ENCODE results near the gene CD86.
"Not testable (repeated sequence)": the region's sequence is repeated elsewhere in the genome, so short reads cannot be mapped to it uniquely, and the experiment has no call there.

Gene CD86

DNA sequence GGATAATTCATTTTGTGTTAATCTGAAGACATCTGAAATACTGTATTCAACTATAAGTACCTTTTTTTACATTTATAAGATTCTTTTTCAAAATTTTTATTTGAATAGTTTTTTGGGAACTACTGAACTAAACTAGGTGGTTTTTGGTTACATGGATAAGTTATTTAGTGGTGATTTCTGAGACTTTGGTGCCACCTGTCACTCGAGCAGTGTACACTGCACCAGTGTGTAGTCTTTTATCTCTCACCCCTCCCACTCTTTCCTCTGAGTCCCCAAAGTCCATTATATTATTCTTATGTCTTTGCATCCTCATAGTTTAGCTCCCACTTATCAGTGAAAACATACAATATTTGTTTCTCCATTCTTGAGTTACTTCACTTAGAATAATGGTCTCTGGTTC lies 57.6 kb downstream of the CD86 start:
- no peak overlapping the region for H3K4me3 ChIP-seq
- H3K9ac ChIP-seq (ENCODE audit: insufficient read length), result no peak overlapping the region
- H3K27ac ChIP-seq, result no peak overlapping the region
- no peaks in the 10 kb centered on the region for H3K36me3 ChIP-seq (ENCODE audit: insufficient read depth, low read length)
- DNase-seq (ENCODE audit: low read depth, low spot score), result no peak
- no peaks in the 10 kb centered on the region for H3K9me3 ChIP-seq (ENCODE audit: low read depth, low read length)
- TF ChIP-seq POLR2AphosphoS5 (IDR thresholded peaks at IDR 0.05; ENCODE audit: borderline replicate concordance, low read depth, low read length) (no peak), FOXP2 (optimal IDR thresholded peaks at IDR 0.05; ENCODE audit: control extremely low read depth, extremely low read length, insufficient read depth) (no peak), EZH2 (IDR thresholded peaks at IDR 0.05) (no peak)

DNA sequence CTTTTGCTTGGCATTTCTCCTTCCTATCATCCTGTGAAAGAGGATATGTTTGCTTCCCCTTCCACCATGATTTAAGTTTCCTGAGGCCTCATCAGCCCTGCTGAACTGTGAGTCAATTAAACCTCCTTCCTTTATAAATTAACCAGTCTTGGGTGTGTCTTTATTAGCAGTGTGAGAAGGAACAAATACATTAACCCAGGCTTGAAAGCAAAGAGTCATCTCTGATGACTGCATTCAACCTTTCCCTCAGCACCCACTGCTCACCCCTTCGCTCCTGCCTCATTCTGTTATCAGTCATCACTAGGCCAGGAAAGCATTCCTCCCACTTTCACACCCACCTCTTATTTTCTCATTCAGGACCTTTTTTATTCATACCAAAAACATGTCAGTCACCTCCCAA lies 68.7 kb downstream of the CD86 start:
- no peaks in the 10 kb centered on the region for H3K9me3 ChIP-seq (ENCODE audit: low read depth, low read length)
- DNase-seq (ENCODE audit: low read depth, low spot score), result no peak
- no peak overlapping the region for H3K9ac ChIP-seq (ENCODE audit: insufficient read length)
- TF ChIP-seq POLR2AphosphoS5 (IDR thresholded peaks at IDR 0.05; ENCODE audit: borderline replicate concordance, low read depth, low read length) (no peak), EZH2 (IDR thresholded peaks at IDR 0.05) (no peak), FOXP2 (optimal IDR thresholded peaks at IDR 0.05; ENCODE audit: control extremely low read depth, extremely low read length, insufficient read depth) (no peak)
- no peaks in the 10 kb centered on the region for H3K36me3 ChIP-seq (ENCODE audit: insufficient read depth, low read length)
- no peak overlapping the region for H3K4me3 ChIP-seq
- H3K27ac ChIP-seq, result no peak overlapping the region

DNA sequence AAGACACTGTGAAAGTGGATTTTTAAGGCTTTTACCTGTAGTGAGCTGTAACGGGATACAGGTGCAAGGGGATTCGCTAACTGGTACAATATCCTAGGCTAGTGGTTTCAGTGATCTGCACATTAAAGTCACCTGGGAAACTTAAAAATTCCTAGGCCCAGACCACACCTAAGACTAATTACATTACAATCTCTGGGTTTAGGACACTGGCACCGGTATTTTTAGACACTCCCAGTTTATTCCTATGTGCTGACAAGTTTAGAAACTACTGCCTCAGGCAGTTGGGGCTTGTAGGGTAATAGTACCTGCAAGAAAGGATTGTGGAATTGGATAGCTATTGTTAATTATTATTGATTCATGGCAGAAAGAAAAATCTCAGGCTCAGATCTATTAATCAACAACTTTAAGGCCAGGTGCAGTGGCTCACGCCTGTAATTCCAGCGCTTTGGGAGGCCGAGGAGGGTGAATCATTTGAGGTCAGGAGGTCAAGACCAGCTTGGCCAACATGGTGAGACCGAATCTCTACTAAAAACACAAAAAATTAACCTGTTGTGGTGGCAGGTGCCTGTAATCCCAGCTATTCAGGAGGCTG lies 77.9 kb downstream of the CD86 start:
- DNase-seq (ENCODE audit: low read depth, low spot score), result no peak
- Histone ChIP-seq H3K36me3 (ENCODE audit: insufficient read depth, low read length) (no peaks in the 10 kb centered on the region), H3K9ac (ENCODE audit: insufficient read length) (no peak overlapping the region), H3K9me3 (ENCODE audit: low read depth, low read length) (no peaks in the 10 kb centered on the region), H3K27ac (no peak overlapping the region), H3K4me3 (no peak overlapping the region)
- no peak for TF ChIP-seq EZH2 (IDR thresholded peaks at IDR 0.05)
- TF ChIP-seq POLR2AphosphoS5 (IDR thresholded peaks at IDR 0.05; ENCODE audit: borderline replicate concordance, low read depth, low read length), result no peak
- TF ChIP-seq FOXP2 (optimal IDR thresholded peaks at IDR 0.05; ENCODE audit: control extremely low read depth, extremely low read length, insufficient read depth), result no peak

DNA sequence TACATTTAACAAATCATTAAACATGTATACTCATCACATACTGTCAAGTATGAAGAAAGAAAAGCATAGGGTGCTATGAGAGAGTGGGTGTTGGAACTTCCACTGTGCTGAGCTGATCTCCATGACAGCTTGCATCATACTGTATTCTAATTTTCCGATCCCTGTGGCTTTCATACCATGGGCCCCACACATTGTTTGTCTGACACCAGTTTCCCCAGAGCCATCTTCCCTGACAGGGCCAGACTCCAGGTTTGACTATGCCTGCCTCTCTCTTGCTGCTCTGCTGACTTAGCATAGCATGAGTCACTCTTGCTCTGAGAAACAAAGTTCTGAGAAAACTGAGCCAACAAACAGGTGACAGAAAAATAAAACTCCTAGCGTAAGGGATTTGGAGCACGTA lies 91.3 kb downstream of the CD86 start:
- Histone ChIP-seq H3K36me3 (ENCODE audit: insufficient read depth, low read length) (no peaks in the 10 kb centered on the region), H3K9ac (ENCODE audit: insufficient read length) (no peak overlapping the region), H3K4me3 (no peak overlapping the region), H3K27ac (no peak overlapping the region), H3K9me3 (ENCODE audit: low read depth, low read length) (no peaks in the 10 kb centered on the region)
- TF ChIP-seq FOXP2 (optimal IDR thresholded peaks at IDR 0.05; ENCODE audit: control extremely low read depth, extremely low read length, insufficient read depth) (no peak), EZH2 (IDR thresholded peaks at IDR 0.05) (no peak), POLR2AphosphoS5 (IDR thresholded peaks at IDR 0.05; ENCODE audit: borderline replicate concordance, low read depth, low read length) (no peak)
- no peak for DNase-seq (ENCODE audit: low read depth, low spot score)

DNA sequence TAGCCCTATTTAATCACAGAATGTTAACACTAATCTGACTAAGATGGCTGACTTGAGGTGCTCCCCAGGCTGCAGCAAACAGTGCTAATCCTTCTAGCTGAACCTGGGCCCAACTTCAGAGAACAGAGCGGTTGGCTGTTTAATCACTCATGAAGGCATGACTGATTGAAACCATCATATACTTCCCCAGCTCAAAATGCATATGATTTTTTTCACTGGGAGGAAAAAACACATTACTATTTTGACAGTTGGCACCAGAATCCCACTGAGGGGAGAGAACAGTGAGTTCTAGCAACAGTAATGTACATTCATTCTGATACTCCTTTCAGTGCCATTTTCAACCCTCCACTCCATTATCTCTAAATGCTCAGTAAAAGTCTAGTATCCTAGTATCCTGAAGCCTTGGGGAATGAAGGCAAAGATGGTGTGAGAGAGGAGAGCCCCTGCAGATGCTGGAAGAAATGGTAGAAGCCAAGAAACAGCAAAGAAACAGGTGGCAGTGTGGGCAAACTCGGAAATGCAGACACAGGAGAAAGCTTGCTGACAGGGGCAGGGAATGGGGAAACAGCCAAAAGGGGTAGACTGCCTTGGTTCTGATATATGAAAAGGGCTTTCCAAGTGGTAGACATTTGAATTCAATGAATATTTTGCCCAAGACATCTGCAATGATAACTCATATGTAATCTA lies 93.9 kb downstream of the CD86 start:
- TF ChIP-seq EZH2 (IDR thresholded peaks at IDR 0.05) (no peak), POLR2AphosphoS5 (IDR thresholded peaks at IDR 0.05; ENCODE audit: borderline replicate concordance, low read depth, low read length) (no peak), FOXP2 (optimal IDR thresholded peaks at IDR 0.05; ENCODE audit: control extremely low read depth, extremely low read length, insufficient read depth) (no peak)
- H3K4me3 ChIP-seq, result no peak overlapping the region
- H3K36me3 ChIP-seq (ENCODE audit: insufficient read depth, low read length), result no peaks in the 10 kb centered on the region
- DNase-seq (ENCODE audit: low read depth, low spot score), result no peak
- H3K9me3 ChIP-seq (ENCODE audit: low read depth, low read length), result peaks cover 4% of the 10 kb centered on the region; the same call in 1 of the 2 replicates
- no peak overlapping the region for H3K9ac ChIP-seq (ENCODE audit: insufficient read length)
- no peak overlapping the region for H3K27ac ChIP-seq

DNA sequence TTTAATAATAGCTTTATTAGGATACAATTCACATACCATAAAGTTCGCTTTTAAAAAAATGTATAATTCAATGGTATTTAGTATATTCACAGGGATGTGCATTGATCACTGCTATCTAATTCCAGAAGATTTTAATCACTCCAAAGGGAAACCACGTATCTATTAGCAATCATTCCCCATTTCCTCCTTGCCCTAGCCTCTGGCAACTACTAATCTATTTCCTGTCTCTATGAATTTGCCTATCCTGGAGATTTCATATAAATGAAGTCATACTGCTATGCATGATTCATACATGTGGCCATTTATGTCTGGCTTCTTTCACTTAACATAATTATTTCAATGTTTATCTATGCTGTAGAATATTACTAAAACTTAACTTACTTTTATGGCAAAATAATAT lies 96.3 kb downstream of the CD86 start:
- no peak overlapping the region for H3K27ac ChIP-seq

DNA sequence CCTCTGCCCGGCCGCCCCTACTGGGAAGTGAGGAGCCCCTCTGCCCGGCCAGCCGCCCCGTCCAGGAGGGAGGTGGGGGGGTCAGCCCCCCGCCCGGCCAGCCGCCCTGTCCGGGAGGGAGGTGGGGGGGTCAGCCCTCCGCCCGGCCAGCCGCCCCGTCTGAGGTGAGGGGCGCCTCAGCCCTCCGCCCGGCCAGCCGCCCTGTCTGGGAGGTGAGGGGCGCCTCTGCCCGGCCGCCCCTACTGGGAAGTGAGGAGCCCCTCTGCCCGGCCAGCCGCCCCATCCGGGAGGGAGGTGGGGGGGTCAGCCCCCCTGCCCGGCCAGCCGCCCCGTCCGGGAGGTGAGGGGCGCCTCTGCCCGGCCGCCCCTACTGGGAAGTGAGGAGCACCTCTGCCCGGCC lies 109.8 kb downstream of the CD86 start:
- H3K36me3 ChIP-seq (ENCODE audit: insufficient read depth, low read length); H3K9me3 ChIP-seq (ENCODE audit: low read depth, low read length); H3K9ac ChIP-seq (ENCODE audit: insufficient read length); DNase-seq (ENCODE audit: low read depth, low spot score); H3K4me3 ChIP-seq; H3K27ac ChIP-seq: not testable (repeated sequence)

More for the DNA sequence above, 96.3 kb downstream of the CD86 start:
- Histone ChIP-seq H3K9me3 (ENCODE audit: low read depth, low read length) (peaks cover 7% of the 10 kb centered on the region; the same call in 1 of the 2 replicates), H3K4me3 (no peak overlapping the region), H3K9ac (ENCODE audit: insufficient read length) (no peak overlapping the region), H3K36me3 (ENCODE audit: insufficient read depth, low read length) (no peaks in the 10 kb centered on the region)
- peak; percentile 48 for DNase-seq (ENCODE audit: low read depth, low spot score)
- no peak for TF ChIP-seq POLR2AphosphoS5 (IDR thresholded peaks at IDR 0.05; ENCODE audit: borderline replicate concordance, low read depth, low read length)
- TF ChIP-seq EZH2 (IDR thresholded peaks at IDR 0.05), result no peak
- no peak for TF ChIP-seq FOXP2 (optimal IDR thresholded peaks at IDR 0.05; ENCODE audit: control extremely low read depth, extremely low read length, insufficient read depth)

DNA sequence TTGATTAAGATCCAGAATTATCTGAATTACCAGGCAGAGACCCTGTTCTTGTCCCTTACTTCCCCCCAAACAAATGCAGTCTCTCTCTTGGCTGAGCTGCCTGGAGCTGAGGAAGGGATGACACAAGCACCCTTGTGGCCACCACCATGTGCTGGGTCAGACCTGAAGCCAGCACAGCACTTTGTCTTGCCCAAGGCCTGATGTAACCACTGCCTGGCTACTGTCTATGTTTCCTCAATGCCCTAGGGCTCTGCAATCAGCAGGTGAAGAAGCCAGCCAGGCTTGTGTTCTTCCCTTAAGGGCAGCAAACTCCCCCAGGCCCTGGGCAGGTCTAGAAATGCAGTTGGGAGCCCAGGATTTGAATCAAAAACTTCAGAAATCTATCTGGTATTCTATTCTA lies 112.5 kb downstream of the CD86 start:
- no peak for DNase-seq (ENCODE audit: low read depth, low spot score)
- Histone ChIP-seq H3K9ac (ENCODE audit: insufficient read length) (no peak overlapping the region), H3K36me3 (ENCODE audit: insufficient read depth, low read length) (no peaks in the 10 kb centered on the region)

DNA sequence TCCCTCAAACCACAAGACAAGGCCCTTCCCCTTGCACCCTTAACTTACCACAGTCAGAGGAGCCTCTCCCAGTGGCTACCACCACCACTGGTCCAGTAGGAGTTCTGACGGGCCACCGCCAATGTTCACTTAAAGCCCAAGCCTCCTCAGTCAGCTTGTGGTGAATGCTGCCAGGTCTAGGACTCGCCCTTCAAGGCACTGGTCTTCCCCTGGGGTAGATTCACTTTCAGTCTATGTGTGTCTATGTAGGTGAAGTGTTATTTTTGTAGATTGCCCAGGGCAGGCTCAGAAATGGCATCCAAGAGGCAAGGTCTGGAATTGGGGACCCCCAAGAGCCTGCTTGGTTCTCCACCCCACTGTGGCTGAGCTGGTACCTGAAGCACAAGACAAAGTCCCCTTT lies 112.9 kb downstream of the CD86 start:
- H3K27ac ChIP-seq, result no peak overlapping the region

More for the DNA sequence above, 112.5 kb downstream of the CD86 start:
- TF ChIP-seq POLR2AphosphoS5 (IDR thresholded peaks at IDR 0.05; ENCODE audit: borderline replicate concordance, low read depth, low read length), result no peak
- no peak for TF ChIP-seq EZH2 (IDR thresholded peaks at IDR 0.05)
- TF ChIP-seq FOXP2 (optimal IDR thresholded peaks at IDR 0.05; ENCODE audit: control extremely low read depth, extremely low read length, insufficient read depth), result no peak
- Histone ChIP-seq H3K9me3 (ENCODE audit: low read depth, low read length) (no peaks in the 10 kb centered on the region), H3K4me3 (no peak overlapping the region), H3K27ac (no peak overlapping the region)

More for the DNA sequence above, 112.9 kb downstream of the CD86 start:
- no peak for DNase-seq (ENCODE audit: low read depth, low spot score)
- Histone ChIP-seq H3K4me3 (no peak overlapping the region), H3K36me3 (ENCODE audit: insufficient read depth, low read length) (no peaks in the 10 kb centered on the region), H3K9ac (ENCODE audit: insufficient read length) (no peak overlapping the region), H3K9me3 (ENCODE audit: low read depth, low read length) (no peaks in the 10 kb centered on the region)
- TF ChIP-seq POLR2AphosphoS5 (IDR thresholded peaks at IDR 0.05; ENCODE audit: borderline replicate concordance, low read depth, low read length) (no peak), FOXP2 (optimal IDR thresholded peaks at IDR 0.05; ENCODE audit: control extremely low read depth, extremely low read length, insufficient read depth) (no peak), EZH2 (IDR thresholded peaks at IDR 0.05) (no peak)
